HCT116 (cell line): ENCODE measurements around the gene EIF4E2. TPM values are rescaled to one million over a fixed set of nuclear protein-coding genes. Genes with fewer than 3 reads are reported as not detected.

Source experiments
- ATAC-seq: fragments of 200-7000 bp; cut with Tn5 transposase; 2 replicates; pipeline ENCODE4 v1.9.1; 2020; ENCODE audit warnings: mild to moderate bottlenecking, moderate library complexity
- BruUV-seq: library from RNA; stranded (reverse); fragments of 400-500 nt; replicated peaks from 2 replicates; lab custom pipeline; 2021; lab: Mats Ljungman, UMichigan
- CTCF ChIA-PET: fragments of 300-600 bp; sonication (Branson Sonifier 250); formaldehyde crosslinking; loops from one replicate; lab custom pipeline; 2021; ENCODE audit warnings: antibody characterized with exemption; lab: Charles Lee
- POLR2A ChIA-PET: fragments of 300-600, 350-600 bp; sonication (Branson Sonifier 250); formaldehyde crosslinking; loops from one replicate; lab custom pipeline; 2021; ENCODE audit warnings: antibody characterized with exemption; lab: Charles Lee
- RAD21 ChIA-PET, 2 experiments: fragments of 300-600 bp; sonication (Branson Sonifier 250); formaldehyde crosslinking; loops; one replicate each; lab custom pipeline; 2023; ENCODE audit warnings: low total read pairs in 2 of 2; ENCODE audit not compliant: uncharacterized antibody in 2 of 2, unreplicated experiment in 2 of 2, low non-redundant PET in 1 of 2; lab: Charles Lee
- DNase-seq: peaks from one replicate; pipeline ENCODE4 v3.0.0-alpha.2; 2010; ENCODE audit warnings: low read depth, low spot score
- H2AFZ ChIP-seq: fragments of 200-600 bp; shearing (Covaris generic), sonication (generic); 2 replicates; pipeline ENCODE4 v1.6.1; 2017; ENCODE audit warnings: low read depth, mixed run types, mixed read lengths, antibody characterized with exemption, low read length; ENCODE audit not compliant: poor library complexity, severe bottlenecking
- H3K27ac ChIP-seq: 2 replicates; pipeline ENCODE4 v1.5.1; 2012; ENCODE audit warnings: low read depth, low read length
- H3K27me3 ChIP-seq: fragments of 200-600 bp; sonication (generic); 2 replicates; pipeline ENCODE4 v1.6.1; 2016; ENCODE audit warnings: mixed run types, low read length, mixed read lengths; ENCODE audit not compliant: insufficient read depth
- H3K36me3 ChIP-seq, 2 experiments: fragments of 200-500 bp in 1 of 2; fragments of 200-600 bp in 1 of 2; sonication (Bioruptor generic) in 1 of 2; sonication (generic) in 1 of 2; 2 replicates each; pipeline versions ENCODE4 v1.5.1 to v1.6.1; 2014 to 2016; ENCODE audit warnings: low read length in 2 of 2, inconsistent platforms in 1 of 2, mixed read lengths in 1 of 2, mixed run types in 1 of 2; ENCODE audit not compliant: insufficient read depth in 2 of 2, control insufficient read depth in 1 of 2
- H3K4me1 ChIP-seq, 2 experiments: fragments of 200-600 bp in 1 of 2; sonication (generic) in 1 of 2; 2 replicates each; pipeline versions ENCODE4 v1.5.1 to v1.6.1; 2012 to 2017; ENCODE audit warnings: low read length in 2 of 2, inconsistent platforms in 1 of 2, mild to moderate bottlenecking in 1 of 2, mixed read lengths in 1 of 2, mixed run types in 1 of 2, moderate library complexity in 1 of 2; ENCODE audit not compliant: insufficient read depth in 2 of 2, control insufficient read depth in 1 of 2
- H3K4me2 ChIP-seq: fragments of 200-600 bp; sonication (generic); 2 replicates; pipeline ENCODE4 v1.6.1; 2017; ENCODE audit warnings: mixed run types, low read length, mixed read lengths
- H3K4me3 ChIP-seq, 2 experiments: fragments of 200-600 bp in 1 of 2; sonication (generic) in 1 of 2; replicated peaks in 1 of 2; 2 replicates each; pipeline ENCODE4 v1.5.1; 2011 to 2016; ENCODE audit warnings: low read length in 2 of 2, control low read depth in 1 of 2, low read depth in 1 of 2, mild to moderate bottlenecking in 1 of 2, mixed read lengths in 1 of 2, mixed run types in 1 of 2
- H3K79me2 ChIP-seq: fragments of 200-600 bp; sonication (generic); 2 replicates; pipeline ENCODE4 v1.6.1; 2017; ENCODE audit warnings: mild to moderate bottlenecking, mixed run types, low read length, moderate library complexity, mixed read lengths; ENCODE audit not compliant: insufficient read depth
- H3K9ac ChIP-seq: fragments of 200-600 bp; sonication (generic); 2 replicates; pipeline ENCODE4 v1.6.1; 2016; ENCODE audit warnings: low read length, mixed read lengths
- H3K9me2 ChIP-seq: fragments of 200-600 bp; sonication (generic), shearing (Covaris generic); 2 replicates; pipeline ENCODE4 v1.6.1; 2017; ENCODE audit warnings: mixed run types, mild to moderate bottlenecking, moderate library complexity; ENCODE audit not compliant: insufficient read depth
- H3K9me3 ChIP-seq, 2 experiments: fragments of 200-500 bp in 1 of 2; fragments of 200-600 bp in 1 of 2; sonication (Bioruptor generic) in 1 of 2; sonication (generic) in 1 of 2; 2 replicates each; pipeline ENCODE4 v1.6.1; 2014 to 2017; ENCODE audit warnings: low read length in 2 of 2, mixed read lengths in 2 of 2, inconsistent platforms in 1 of 2, low read depth in 1 of 2, mild to moderate bottlenecking in 1 of 2, mixed run types in 1 of 2, moderate library complexity in 1 of 2; ENCODE audit not compliant: control insufficient read depth in 1 of 2, insufficient read depth in 1 of 2
- H4K20me1 ChIP-seq: fragments of 200-600 bp; sonication (generic), shearing (Covaris generic); 2 replicates; pipeline ENCODE4 v1.6.1; 2017; ENCODE audit warnings: mixed run types, mild to moderate bottlenecking, moderate library complexity; ENCODE audit not compliant: insufficient read depth
- CBX3 ChIP-seq: IDR thresholded peaks from 2 replicates; pipeline ENCODE4 v1.6.1; 2012; ENCODE audit warnings: low read depth
- CEBPB ChIP-seq: IDR thresholded peaks from 2 replicates; pipeline ENCODE4 v1.6.1; 2012; ENCODE audit warnings: low read depth
- EGR1 ChIP-seq: IDR thresholded peaks from 2 replicates; pipeline ENCODE4 v1.6.1; 2012; ENCODE audit warnings: low read depth
- ELF1 ChIP-seq: IDR thresholded peaks from 2 replicates; pipeline ENCODE4 v1.6.1; 2012; ENCODE audit warnings: low read depth, borderline replicate concordance
- EZH2 ChIP-seq: fragments of 200-600 bp; sonication (generic); IDR thresholded peaks from 2 replicates; pipeline ENCODE4 v1.6.1; 2017; ENCODE audit warnings: antibody characterized with exemption, mixed run types
- EZH2phosphoT487 ChIP-seq: fragments of 200-600 bp; IDR thresholded peaks from 2 replicates; pipeline ENCODE4 v1.6.1; 2018; ENCODE audit warnings: antibody characterized with exemption, borderline replicate concordance
- JUND ChIP-seq: IDR thresholded peaks from 2 replicates; pipeline ENCODE4 v1.6.1; 2012
- POLR2A ChIP-seq: IDR thresholded peaks from 2 replicates; pipeline ENCODE4 v1.7.0; 2011; ENCODE audit warnings: borderline replicate concordance; ENCODE audit not compliant: insufficient read depth, insufficient read length; ENCODE audit errors: extremely low read depth
- POLR2AphosphoS5 ChIP-seq: IDR thresholded peaks from 2 replicates; pipeline ENCODE4 v1.6.1; 2011; ENCODE audit warnings: mild to moderate bottlenecking, low read depth, low read length, moderate library complexity
- SIN3A ChIP-seq: IDR thresholded peaks from 2 replicates; pipeline ENCODE4 v1.6.1; 2012; ENCODE audit warnings: low read depth
- SP1 ChIP-seq: IDR thresholded peaks from 2 replicates; pipeline ENCODE4 v1.6.1; 2012; ENCODE audit warnings: low read depth
- SRF ChIP-seq: IDR thresholded peaks from 2 replicates; pipeline ENCODE4 v1.6.1; 2012; ENCODE audit warnings: low read depth
- YY1 ChIP-seq: IDR thresholded peaks from 2 replicates; pipeline ENCODE4 v1.6.1; 2011; ENCODE audit warnings: low read length, low read depth, moderate library complexity, mild to moderate bottlenecking; ENCODE audit not compliant: insufficient replicate concordance; ENCODE audit errors: extremely low read depth
- ZFX ChIP-seq: fragments of 450-650 bp; IDR thresholded peaks from 2 replicates; pipeline ENCODE4 v1.6.1; 2017
- intact Hi-C: fragments of 100-400 bp; cut with micrococcal nuclease; formaldehyde crosslinking; loops from 2 replicates; pipeline ENCODE4 v1.10.0; 2022
- total RNA-seq: library from RNA; stranded (reverse); gene quantifications from one replicate; pipeline ENCODE4 v1.2.1, GENCODE V29; 2021; ENCODE audit not compliant: unreplicated experiment
- TF ChIP-seq, protein P1 (sequence below): IDR thresholded peaks from 2 replicates; pipeline ENCODE4 v1.6.1; 2011; ENCODE audit warnings: mild to moderate bottlenecking, low read length, moderate library complexity; ENCODE audit not compliant: insufficient replicate concordance; ENCODE audit errors: extremely low read depth
- TF ChIP-seq, protein P2 (sequence below): IDR thresholded peaks from 2 replicates; pipeline ENCODE4 v1.6.1; 2012; ENCODE audit warnings: low read depth
- TF ChIP-seq, protein P3 (sequence below): IDR thresholded peaks from 2 replicates; pipeline ENCODE4 v1.6.1; 2012

Gene EIF4E2
- total RNA-seq, 1 experiment from 2014 or later, result 58.6 TPM

DNA sequence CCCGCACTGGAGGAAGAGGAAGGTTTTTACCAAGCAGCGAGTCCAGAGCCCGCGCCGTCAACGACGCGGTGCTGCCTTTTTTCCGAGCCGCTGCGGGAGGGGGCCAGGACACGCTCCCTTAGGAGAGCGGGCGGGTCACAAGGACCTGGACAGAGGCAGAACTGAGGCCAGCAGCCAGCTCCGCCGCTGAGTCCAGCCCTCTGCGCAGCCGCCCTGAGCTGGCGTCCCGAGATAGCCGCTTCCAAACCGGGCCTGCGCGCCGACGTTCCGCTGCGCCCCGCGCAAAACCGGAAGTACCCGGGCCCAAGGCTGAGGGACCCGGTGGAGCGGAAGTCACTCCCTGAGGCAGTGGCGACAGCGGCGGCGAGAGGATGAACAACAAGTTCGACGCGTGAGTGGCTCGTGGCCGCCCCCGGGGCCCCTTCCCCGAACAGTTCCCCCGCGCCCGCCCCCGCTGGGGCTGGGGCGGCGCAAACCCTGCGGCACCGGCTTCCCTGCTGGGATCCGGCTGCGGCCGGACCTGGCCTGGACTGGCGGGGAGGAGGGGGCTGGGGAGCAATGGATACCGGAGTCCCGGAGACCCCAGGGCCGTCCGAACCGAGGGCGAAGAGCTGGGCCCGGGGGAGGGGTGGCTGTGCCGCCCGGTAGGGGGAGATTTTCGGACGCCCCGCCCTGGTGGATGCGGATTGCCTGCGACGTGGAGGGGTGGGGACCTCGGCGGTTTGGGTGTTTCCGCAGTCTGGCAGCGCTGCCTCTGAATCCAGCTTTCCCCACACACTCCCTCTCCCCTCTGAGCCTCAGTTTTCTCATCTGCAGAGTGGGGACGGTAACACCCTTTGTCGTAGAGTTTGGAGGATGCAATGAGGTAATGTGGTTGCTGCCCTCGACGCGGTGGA, at the start of gene EIF4E2, which contains the start of gene TIGD1 (continued):
- TF ChIP-seq, protein P1, sequence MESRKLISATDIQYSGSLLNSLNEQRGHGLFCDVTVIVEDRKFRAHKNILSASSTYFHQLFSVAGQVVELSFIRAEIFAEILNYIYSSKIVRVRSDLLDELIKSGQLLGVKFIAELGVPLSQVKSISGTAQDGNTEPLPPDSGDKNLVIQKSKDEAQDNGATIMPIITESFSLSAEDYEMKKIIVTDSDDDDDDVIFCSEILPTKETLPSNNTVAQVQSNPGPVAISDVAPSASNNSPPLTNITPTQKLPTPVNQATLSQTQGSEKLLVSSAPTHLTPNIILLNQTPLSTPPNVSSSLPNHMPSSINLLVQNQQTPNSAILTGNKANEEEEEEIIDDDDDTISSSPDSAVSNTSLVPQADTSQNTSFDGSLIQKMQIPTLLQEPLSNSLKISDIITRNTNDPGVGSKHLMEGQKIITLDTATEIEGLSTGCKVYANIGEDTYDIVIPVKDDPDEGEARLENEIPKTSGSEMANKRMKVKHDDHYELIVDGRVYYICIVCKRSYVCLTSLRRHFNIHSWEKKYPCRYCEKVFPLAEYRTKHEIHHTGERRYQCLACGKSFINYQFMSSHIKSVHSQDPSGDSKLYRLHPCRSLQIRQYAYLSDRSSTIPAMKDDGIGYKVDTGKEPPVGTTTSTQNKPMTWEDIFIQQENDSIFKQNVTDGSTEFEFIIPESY, result peak; percentile 79
- TF ChIP-seq SRF, result peak; percentile 68; the same call in 1 of the 2 replicates
- TF ChIP-seq YY1, result peak; percentile 85
- peak; percentile 63 for TF ChIP-seq ZFX
- TF ChIP-seq CBX3, result peak; percentile 97

DNA sequence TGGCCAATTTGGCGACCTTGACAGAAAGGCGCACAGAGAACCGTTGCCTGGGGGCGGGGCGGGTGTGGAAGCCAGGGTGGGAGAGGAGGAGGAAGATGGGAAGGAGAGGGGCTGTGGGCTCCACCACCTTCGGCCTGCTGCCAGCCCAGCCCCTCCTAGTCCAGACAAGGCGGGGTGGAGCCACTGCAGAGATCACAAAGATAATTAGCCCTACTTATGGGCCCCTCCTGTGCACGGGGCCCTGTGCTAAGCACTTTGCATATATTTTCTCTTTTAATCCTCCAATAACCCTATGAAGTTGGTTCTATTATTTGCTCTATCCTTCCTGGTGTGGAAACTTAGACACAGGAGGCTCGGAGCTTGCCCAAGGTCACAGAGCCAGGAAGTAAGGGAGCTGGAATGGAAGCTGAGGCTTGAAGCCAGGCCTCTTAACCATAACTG, 49.1 kb upstream of the EIF4E2 start:
- no peaks in the 10 kb centered on the region for H3K9me3 ChIP-seq
- H3K9me2 ChIP-seq, result no peaks in the 10 kb centered on the region
- no TSS peak for BruUV-seq
- H3K4me1 ChIP-seq, result no peaks in the 10 kb centered on the region
- H3K36me3 ChIP-seq, result no peaks in the 10 kb centered on the region
- ChIA-PET RAD21 (no interaction called here), CTCF (no interaction called here), POLR2A (interaction anchor here (0.7 kb wide), 1 partner anchor 26 kb away, joined by 3 read pairs; no protein-coding TSS in a partner anchor)
- H3K79me2 ChIP-seq, result no peaks in the 10 kb centered on the region
- DNase-seq (no peak), ATAC-seq (no peak)
- no peak overlapping the region for H2AFZ ChIP-seq
- H4K20me1 ChIP-seq, result no peaks in the 10 kb centered on the region
- intact Hi-C loops, result no loop called here
- no peak overlapping the region for H3K4me2 ChIP-seq
- no peaks in the 10 kb centered on the region for H3K27me3 ChIP-seq
- H3K4me3 ChIP-seq, result no peak overlapping the region
- no peak overlapping the region for H3K9ac ChIP-seq
- H3K27ac ChIP-seq, result no peak overlapping the region
- no peak for TF ChIP-seq ELF1
- TF ChIP-seq EZH2phosphoT487, result no peak
- TF ChIP-seq POLR2A, result no peak
- TF ChIP-seq, protein P2, sequence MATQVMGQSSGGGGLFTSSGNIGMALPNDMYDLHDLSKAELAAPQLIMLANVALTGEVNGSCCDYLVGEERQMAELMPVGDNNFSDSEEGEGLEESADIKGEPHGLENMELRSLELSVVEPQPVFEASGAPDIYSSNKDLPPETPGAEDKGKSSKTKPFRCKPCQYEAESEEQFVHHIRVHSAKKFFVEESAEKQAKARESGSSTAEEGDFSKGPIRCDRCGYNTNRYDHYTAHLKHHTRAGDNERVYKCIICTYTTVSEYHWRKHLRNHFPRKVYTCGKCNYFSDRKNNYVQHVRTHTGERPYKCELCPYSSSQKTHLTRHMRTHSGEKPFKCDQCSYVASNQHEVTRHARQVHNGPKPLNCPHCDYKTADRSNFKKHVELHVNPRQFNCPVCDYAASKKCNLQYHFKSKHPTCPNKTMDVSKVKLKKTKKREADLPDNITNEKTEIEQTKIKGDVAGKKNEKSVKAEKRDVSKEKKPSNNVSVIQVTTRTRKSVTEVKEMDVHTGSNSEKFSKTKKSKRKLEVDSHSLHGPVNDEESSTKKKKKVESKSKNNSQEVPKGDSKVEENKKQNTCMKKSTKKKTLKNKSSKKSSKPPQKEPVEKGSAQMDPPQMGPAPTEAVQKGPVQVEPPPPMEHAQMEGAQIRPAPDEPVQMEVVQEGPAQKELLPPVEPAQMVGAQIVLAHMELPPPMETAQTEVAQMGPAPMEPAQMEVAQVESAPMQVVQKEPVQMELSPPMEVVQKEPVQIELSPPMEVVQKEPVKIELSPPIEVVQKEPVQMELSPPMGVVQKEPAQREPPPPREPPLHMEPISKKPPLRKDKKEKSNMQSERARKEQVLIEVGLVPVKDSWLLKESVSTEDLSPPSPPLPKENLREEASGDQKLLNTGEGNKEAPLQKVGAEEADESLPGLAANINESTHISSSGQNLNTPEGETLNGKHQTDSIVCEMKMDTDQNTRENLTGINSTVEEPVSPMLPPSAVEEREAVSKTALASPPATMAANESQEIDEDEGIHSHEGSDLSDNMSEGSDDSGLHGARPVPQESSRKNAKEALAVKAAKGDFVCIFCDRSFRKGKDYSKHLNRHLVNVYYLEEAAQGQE, result no peak
- no peak for TF ChIP-seq CEBPB
- TF ChIP-seq, protein P1, result no peak
- TF ChIP-seq EZH2, result no peak
- no peak for TF ChIP-seq SP1
- TF ChIP-seq POLR2AphosphoS5, result no peak
- TF ChIP-seq ZFX, result no peak
- no peak for TF ChIP-seq EGR1
- TF ChIP-seq, protein P3, sequence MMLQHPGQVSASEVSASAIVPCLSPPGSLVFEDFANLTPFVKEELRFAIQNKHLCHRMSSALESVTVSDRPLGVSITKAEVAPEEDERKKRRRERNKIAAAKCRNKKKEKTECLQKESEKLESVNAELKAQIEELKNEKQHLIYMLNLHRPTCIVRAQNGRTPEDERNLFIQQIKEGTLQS, result no peak
- TF ChIP-seq SIN3A, result no peak
- no peak for TF ChIP-seq JUND
- no peak for TF ChIP-seq SRF
